ENCODE data around the gene TGFBRAP1. TPM values are rescaled to one million over a fixed set of nuclear protein-coding genes. Genes with fewer than 3 reads are reported as not detected.
"Not testable (repeated sequence)": the region's sequence is repeated elsewhere in the genome, so short reads cannot be mapped to it uniquely, and the experiment has no call there.

Gene TGFBRAP1
- total RNA-seq, 1 experiment from 2014 or later = 24.8 TPM

DNA sequence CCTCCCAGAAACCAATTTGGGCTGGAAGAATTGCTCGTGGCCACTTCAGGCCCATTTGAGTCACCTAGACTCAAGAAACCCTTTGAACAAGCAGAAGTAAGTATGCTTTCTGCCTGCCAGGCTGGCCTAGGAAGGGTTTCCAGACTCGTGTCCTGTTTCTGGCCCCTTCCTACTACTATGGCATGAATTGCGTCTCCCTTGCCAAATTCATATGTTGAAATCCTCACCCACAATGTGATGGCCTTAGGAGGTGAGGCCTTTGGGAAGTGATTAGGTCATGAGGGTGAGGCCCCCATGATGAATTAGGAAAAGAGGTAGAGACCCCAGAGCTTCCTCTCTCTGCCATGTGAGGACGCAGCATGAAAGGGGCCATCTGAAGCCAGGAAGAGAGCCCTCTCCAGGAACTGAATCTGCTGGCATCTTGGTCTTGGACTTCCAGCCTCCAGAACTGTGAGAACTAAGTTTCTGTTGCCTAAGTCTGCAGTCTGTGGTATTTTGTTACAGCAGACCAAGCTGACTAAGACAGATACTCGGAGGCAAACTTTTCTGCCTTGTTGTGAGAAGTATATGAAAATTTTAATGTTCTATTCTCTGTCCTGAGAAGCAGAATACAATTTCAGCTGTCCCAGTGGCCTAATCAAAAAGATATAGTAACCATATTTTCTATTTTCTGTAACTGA lies 74.9 kb downstream of the TGFBRAP1 start:
- Histone ChIP-seq H3K36me3 (ENCODE audit: insufficient read depth, low read length, poor library complexity, severe bottlenecking) (no peaks in the 10 kb centered on the region), H3K4me3 (ENCODE audit: low read depth, low read length, poor library complexity, severe bottlenecking) (no peak overlapping the region), H3K27me3 (replicated peaks; ENCODE audit: insufficient read depth, low read depth, low read length, poor library complexity) (no peaks in the 10 kb centered on the region), H3K27ac (ENCODE audit: low read depth, low read length, poor library complexity, severe bottlenecking) (no peak overlapping the region), H3K9me3 (ENCODE audit: low read depth, low read length, poor library complexity, severe bottlenecking) (no peaks in the 10 kb centered on the region), H3K4me1 (ENCODE audit: insufficient read depth, low read length, poor library complexity, severe bottlenecking) (no peaks in the 10 kb centered on the region)
- DNase-seq (ENCODE audit: low spot score) = no peak
- no peak for TF ChIP-seq EZH2 (IDR thresholded peaks at IDR 0.05; ENCODE audit: borderline replicate concordance, low read depth, low read length, poor library complexity, severe bottlenecking)
- TF ChIP-seq, protein P1, sequence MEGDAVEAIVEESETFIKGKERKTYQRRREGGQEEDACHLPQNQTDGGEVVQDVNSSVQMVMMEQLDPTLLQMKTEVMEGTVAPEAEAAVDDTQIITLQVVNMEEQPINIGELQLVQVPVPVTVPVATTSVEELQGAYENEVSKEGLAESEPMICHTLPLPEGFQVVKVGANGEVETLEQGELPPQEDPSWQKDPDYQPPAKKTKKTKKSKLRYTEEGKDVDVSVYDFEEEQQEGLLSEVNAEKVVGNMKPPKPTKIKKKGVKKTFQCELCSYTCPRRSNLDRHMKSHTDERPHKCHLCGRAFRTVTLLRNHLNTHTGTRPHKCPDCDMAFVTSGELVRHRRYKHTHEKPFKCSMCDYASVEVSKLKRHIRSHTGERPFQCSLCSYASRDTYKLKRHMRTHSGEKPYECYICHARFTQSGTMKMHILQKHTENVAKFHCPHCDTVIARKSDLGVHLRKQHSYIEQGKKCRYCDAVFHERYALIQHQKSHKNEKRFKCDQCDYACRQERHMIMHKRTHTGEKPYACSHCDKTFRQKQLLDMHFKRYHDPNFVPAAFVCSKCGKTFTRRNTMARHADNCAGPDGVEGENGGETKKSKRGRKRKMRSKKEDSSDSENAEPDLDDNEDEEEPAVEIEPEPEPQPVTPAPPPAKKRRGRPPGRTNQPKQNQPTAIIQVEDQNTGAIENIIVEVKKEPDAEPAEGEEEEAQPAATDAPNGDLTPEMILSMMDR (conservative IDR thresholded peaks at IDR 0.05; ENCODE audit: low read depth, low read length) = no peak
- ChIA-PET POLR2A (ENCODE audit: low non-redundant PET) (no interaction called here), CTCF (no interaction called here)
- BruUV-seq (replicated peaks) = no TSS peak
- intact Hi-C loops (cut with micrococcal nuclease; ENCODE audit: unreplicated experiment) = no loop called here

DNA sequence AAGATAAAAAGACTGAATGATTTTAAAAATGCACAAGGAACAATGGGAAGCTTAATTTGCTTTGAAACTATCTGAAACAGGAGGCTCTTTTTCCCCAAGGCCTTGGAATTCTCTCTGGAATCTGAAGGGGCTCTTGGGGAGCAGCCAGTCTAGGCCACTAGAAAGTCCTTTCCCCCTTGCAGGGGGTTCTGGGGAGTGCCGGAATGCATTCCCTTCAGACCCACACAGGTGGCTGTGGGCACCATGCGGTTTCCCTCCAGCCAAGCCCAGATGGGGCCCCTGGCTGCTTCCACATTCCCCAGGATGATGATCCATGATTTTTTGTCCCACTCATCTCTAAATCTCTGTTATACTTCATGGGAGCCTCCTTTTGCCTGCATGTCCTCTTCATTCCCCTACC lies 77.3 kb downstream of the TGFBRAP1 start:
- no TSS peak for BruUV-seq (replicated peaks)
- H3K4me1 ChIP-seq (ENCODE audit: insufficient read depth, low read length, poor library complexity, severe bottlenecking) = no peaks in the 10 kb centered on the region
- DNase-seq (ENCODE audit: low spot score) = no peak
- H3K4me3 ChIP-seq (ENCODE audit: low read depth, low read length, poor library complexity, severe bottlenecking) = no peak overlapping the region
- H3K27ac ChIP-seq (ENCODE audit: low read depth, low read length, poor library complexity, severe bottlenecking) = no peak overlapping the region
- intact Hi-C loops (cut with micrococcal nuclease; ENCODE audit: unreplicated experiment) = no loop called here
- no peaks in the 10 kb centered on the region for H3K36me3 ChIP-seq (ENCODE audit: insufficient read depth, low read length, poor library complexity, severe bottlenecking)
- no peaks in the 10 kb centered on the region for H3K27me3 ChIP-seq (replicated peaks; ENCODE audit: insufficient read depth, low read depth, low read length, poor library complexity)
- ChIA-PET CTCF (no interaction called here), POLR2A (ENCODE audit: low non-redundant PET) (no interaction called here)
- H3K9me3 ChIP-seq (ENCODE audit: low read depth, low read length, poor library complexity, severe bottlenecking) = no peaks in the 10 kb centered on the region
- TF ChIP-seq, protein P1 (conservative IDR thresholded peaks at IDR 0.05; ENCODE audit: low read depth, low read length) = no peak
- TF ChIP-seq EZH2 (IDR thresholded peaks at IDR 0.05; ENCODE audit: borderline replicate concordance, low read depth, low read length, poor library complexity, severe bottlenecking) = no peak

DNA sequence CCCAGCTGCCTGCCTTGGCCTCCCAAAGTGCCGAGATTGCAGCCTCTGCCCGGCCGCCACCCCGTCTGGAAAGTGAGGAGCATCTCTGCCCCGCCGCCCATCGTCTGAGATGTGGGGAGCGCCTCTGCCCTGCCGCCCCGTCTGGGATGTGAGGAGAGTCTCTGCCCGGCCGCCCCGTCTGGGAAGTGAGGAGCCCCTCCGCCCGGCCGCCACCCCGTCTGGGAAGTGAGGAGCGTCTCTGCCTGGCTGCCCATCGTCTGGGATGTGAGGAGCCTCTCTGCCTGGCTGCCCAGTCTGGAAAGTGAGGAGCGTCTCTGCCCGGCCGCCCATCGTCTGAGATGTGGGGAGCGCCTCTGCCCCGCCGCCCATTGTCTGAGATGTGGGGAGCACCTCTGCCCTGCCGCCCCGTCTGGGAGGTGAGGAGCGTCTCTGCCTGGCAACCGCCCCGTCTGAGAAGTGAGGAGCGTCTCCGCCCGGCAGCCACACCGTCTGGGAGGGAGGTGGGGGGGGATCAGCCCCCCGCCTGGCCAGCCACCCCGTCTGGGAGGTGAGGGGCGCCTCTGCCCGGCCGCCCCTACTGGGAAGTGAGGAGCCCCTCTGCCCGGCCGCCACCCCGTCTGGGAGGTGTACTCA lies 78.4 kb downstream of the TGFBRAP1 start:
- H3K4me3 ChIP-seq (ENCODE audit: low read depth, low read length, poor library complexity, severe bottlenecking); H3K4me1 ChIP-seq (ENCODE audit: insufficient read depth, low read length, poor library complexity, severe bottlenecking); DNase-seq (ENCODE audit: low spot score); CTCF ChIA-PET; intact Hi-C loops (cut with micrococcal nuclease; ENCODE audit: unreplicated experiment); H3K27ac ChIP-seq (ENCODE audit: low read depth, low read length, poor library complexity, severe bottlenecking); BruUV-seq (replicated peaks); POLR2A ChIA-PET (ENCODE audit: low non-redundant PET); H3K27me3 ChIP-seq (replicated peaks; ENCODE audit: insufficient read depth, low read depth, low read length, poor library complexity); H3K36me3 ChIP-seq (ENCODE audit: insufficient read depth, low read length, poor library complexity, severe bottlenecking); H3K9me3 ChIP-seq (ENCODE audit: low read depth, low read length, poor library complexity, severe bottlenecking): not testable (repeated sequence)

DNA sequence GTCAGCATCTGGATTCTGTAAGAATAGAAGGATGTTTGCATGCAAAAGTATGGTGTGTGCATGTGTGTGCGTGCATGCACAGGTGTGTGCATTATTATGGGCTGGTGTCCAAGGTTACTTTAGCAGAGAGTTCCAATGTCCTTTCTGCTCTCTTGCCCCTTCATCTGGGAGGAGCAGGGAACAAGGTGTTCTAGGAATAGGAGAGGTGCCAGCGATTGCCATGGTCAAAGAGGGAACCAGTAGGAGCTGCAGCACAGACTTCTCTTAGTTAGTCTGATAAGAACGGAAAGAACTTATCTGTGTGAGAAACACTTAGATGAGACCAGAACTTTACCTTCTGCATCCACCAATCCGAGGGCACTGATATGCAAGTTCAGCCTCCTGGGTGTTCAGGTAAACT lies 79.6 kb downstream of the TGFBRAP1 start:
- no peak for TF ChIP-seq EZH2 (IDR thresholded peaks at IDR 0.05; ENCODE audit: borderline replicate concordance, low read depth, low read length, poor library complexity, severe bottlenecking)
- TF ChIP-seq, protein P1 (conservative IDR thresholded peaks at IDR 0.05; ENCODE audit: low read depth, low read length) = no peak
- no peak for DNase-seq (ENCODE audit: low spot score)
- Histone ChIP-seq H3K27me3 (replicated peaks; ENCODE audit: insufficient read depth, low read depth, low read length, poor library complexity) (no peaks in the 10 kb centered on the region), H3K4me3 (ENCODE audit: low read depth, low read length, poor library complexity, severe bottlenecking) (no peak overlapping the region), H3K36me3 (ENCODE audit: insufficient read depth, low read length, poor library complexity, severe bottlenecking) (no peaks in the 10 kb centered on the region), H3K27ac (ENCODE audit: low read depth, low read length, poor library complexity, severe bottlenecking) (no peak overlapping the region), H3K4me1 (ENCODE audit: insufficient read depth, low read length, poor library complexity, severe bottlenecking) (no peaks in the 10 kb centered on the region), H3K9me3 (ENCODE audit: low read depth, low read length, poor library complexity, severe bottlenecking) (no peaks in the 10 kb centered on the region)
- POLR2A ChIA-PET (ENCODE audit: low non-redundant PET) = no interaction called here
- intact Hi-C loops (cut with micrococcal nuclease; ENCODE audit: unreplicated experiment) = no loop called here
- BruUV-seq (replicated peaks) = no TSS peak
- CTCF ChIA-PET = no interaction called here
